Activated gamma-delta T cell treated with anti-CD3 and anti-CD28 coated beads, Interleukin-2, amount 50 U/mL, for 16 hours (primary cell): Measurements from ENCODE around the gene SLC37A3.
"Not testable (repeated sequence)": the region's sequence is repeated elsewhere in the genome, so short reads cannot be mapped to it uniquely, and the experiment has no call there.

Source experiments
- DNase-seq: peaks from one replicate; pipeline ENCODE4 v3.0.0-alpha.2; 2020; ENCODE audit warnings: low read depth

The SLC37A3 gene

GRCh38 chr7:140347218-140347617 is 51.1 kb downstream of the SLC37A3 start:
- DNase-seq: no peak

- DNase-seq: no peak
These were observed 52.9 kb downstream of the SLC37A3 start for GRCh38 chr7:140345426-140345825.

GRCh38 chr7:140342727-140343514 is 55.4 kb downstream of the SLC37A3 start:
- no peak for DNase-seq

GRCh38 chr7:140338959-140339358 is 59.4 kb downstream of the SLC37A3 start:
- not testable (repeated sequence) for DNase-seq

- DNase-seq: no peak
These were observed 63.8 kb downstream of the SLC37A3 start for GRCh38 chr7:140334341-140335057.

- DNase-seq: no peak
These were observed 64.6 kb downstream of the SLC37A3 start for GRCh38 chr7:140333686-140334085.

GRCh38 chr7:140333223-140333622 is 65.1 kb downstream of the SLC37A3 start:
- DNase-seq: no peak

GRCh38 chr7:140330595-140330994 is 67.7 kb downstream of the SLC37A3 start:
- DNase-seq: no peak

- DNase-seq: no peak
These were observed 68.2 kb downstream of the SLC37A3 start for GRCh38 chr7:140330128-140330527.

GRCh38 chr7:140327261-140327661 is 71.1 kb downstream of the SLC37A3 start:
- DNase-seq: no peak

- DNase-seq: peak; percentile 31
These were observed 72.0 kb downstream of the SLC37A3 start for GRCh38 chr7:140326116-140326928.

- DNase-seq: no peak
These were observed 72.7 kb downstream of the SLC37A3 start for GRCh38 chr7:140325600-140325999.

- DNase-seq: no peak
These were observed 73.6 kb downstream of the SLC37A3 start for GRCh38 chr7:140324714-140325113.

- no peak for DNase-seq
These were observed 75.6 kb downstream of the SLC37A3 start for GRCh38 chr7:140322759-140323158.

- DNase-seq: not testable (repeated sequence)
These were observed 78.3 kb downstream of the SLC37A3 start for GRCh38 chr7:140320078-140320477.

- DNase-seq: no peak
These were observed 80.3 kb downstream of the SLC37A3 start for GRCh38 chr7:140317999-140318398.

- no peak for DNase-seq
These were observed 80.7 kb downstream of the SLC37A3 start for GRCh38 chr7:140317597-140317996.

- DNase-seq: no peak
These were observed 82.1 kb downstream of the SLC37A3 start for GRCh38 chr7:140316165-140316661.

GRCh38 chr7:140315498-140316164 is 82.7 kb downstream of the SLC37A3 start:
- DNase-seq: no peak

- no peak for DNase-seq
These were observed 83.5 kb downstream of the SLC37A3 start for GRCh38 chr7:140314573-140315480.
